ENCODE measurements around the gene ANKRD52. TPM values are rescaled to one million over a fixed set of nuclear protein-coding genes. Genes with fewer than 3 reads are reported as not detected.
A peak's percentile ranks its signal among the peaks of the same experiment; 100 is the strongest.

Gene ANKRD52
- total and polyA plus RNA-seq, 10 of the 15 experiments (the other 5 are each of a cell fraction or from before 2014, with no cell fraction given): 0.90 to 55.3 (median 16.1) TPM

DNA sequence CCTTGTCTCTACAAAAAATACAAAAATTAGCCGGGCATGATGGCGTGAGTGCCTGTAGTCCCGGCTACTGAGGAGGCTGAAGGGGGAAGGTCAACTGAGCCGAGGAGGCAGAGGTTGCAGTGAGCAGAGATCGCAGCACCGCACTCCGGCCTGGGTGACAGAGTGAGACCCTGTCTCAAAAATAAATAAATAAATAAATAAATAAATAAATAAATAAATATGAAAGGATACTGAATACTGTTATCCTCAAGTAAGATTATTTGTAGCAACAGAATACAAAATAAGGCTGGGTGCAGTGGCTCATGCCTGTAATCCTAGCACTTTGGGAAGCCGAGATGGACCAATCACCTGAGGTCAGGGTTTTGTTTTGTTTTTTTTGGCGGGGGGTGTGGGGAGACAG, 38.3 kb downstream of the ANKRD52 start:
- H3K4me2 ChIP-seq (ENCODE audit: control insufficient read depth, insufficient read depth): peak overlapping the region; percentile 17; the same call in 1 of the 2 replicates
- no peak overlapping the region for H3K27ac ChIP-seq (ENCODE audit: control insufficient read depth, insufficient read depth)
- no peak for FAIRE-seq
- H3K36me3 ChIP-seq (ENCODE audit: control insufficient read depth in 2 of 2, insufficient read depth in 2 of 2, low read length in 1 of 2): peaks cover 0 to 4% of the 10 kb centered on the region in 2 experiments; a peak in 3 of 4 replicates
- H3K27me3 ChIP-seq (replicated peaks in 1 of 2; ENCODE audit: control insufficient read depth in 2 of 2, insufficient read depth in 2 of 2, low read length in 1 of 2): no peaks in the 10 kb centered on the region
- ATAC-seq: no peak
- 0 out of 2 replicates have a peak overlapping the region, but pooled peaks have one; percentile 91 for H3K4me3 ChIP-seq
- no peak overlapping the region for H3K9ac ChIP-seq (ENCODE audit: control insufficient read depth, insufficient read depth, low read length)
- POLR2A ChIA-PET: interaction anchor here (1.3 to 4.0 kb wide), 5 partner anchors 12 to 114 kb away, joined by 3 to 68 read pairs (median 24); partner anchors contain the start of genes ESYT1 and SMARCC2
- no peak for TF ChIP-seq PRDM15 (CRISPR knock-in tag; IDR thresholded peaks at IDR 0.05)
- TF ChIP-seq PAX5 (IDR thresholded peaks at IDR 0.05; ENCODE audit: borderline replicate concordance, low read depth, low read length): no peak
- no peak for TF ChIP-seq SIX5 (IDR thresholded peaks at IDR 0.05; ENCODE audit: low read depth, low read length, severe bottlenecking)
- TF ChIP-seq RBBP5 (conservative IDR thresholded peaks at IDR 0.05): no peak
- TF ChIP-seq HDAC6 (IDR thresholded peaks at IDR 0.05; ENCODE audit: unreplicated experiment): no peak
- in situ Hi-C loops (cut with MboI): no loop called here
- CTCF ChIA-PET: interaction anchor here (0.7 to 4.2 kb wide), 5 partner anchors 13 to 241 kb away, joined by 3 to 107 read pairs (median 5); partner anchors contain the start of genes ESYT1 and SMARCC2
- H2AFZ ChIP-seq (ENCODE audit: control insufficient read depth, low read depth, low read length): no peak overlapping the region
- no TSS peak for BruUV-seq (replicated peaks)
- no peaks in the 10 kb centered on the region for H4K20me1 ChIP-seq (ENCODE audit: control insufficient read depth, insufficient read depth)
- DNase-seq (ENCODE audit: low read depth, low spot score): no peak
- 97% methylated on average over 9 of the region's 9 CpGs for WGBS (ENCODE audit: insufficient coverage, insufficient replicate concordance, low lambda C conversion rate, missing lambda C conversion rate)
- RAD21 ChIA-PET (ENCODE audit: unreplicated experiment): interaction anchor here (1.2 to 3.5 kb wide), 3 partner anchors 15 to 482 kb away, joined by 3 to 41 read pairs (median 32); partner anchors contain the start of gene SMARCC2
- 0 out of 2 replicates have a peak, but pooled peaks cover 3% of the 10 kb centered on the region for H3K4me1 ChIP-seq (ENCODE audit: control insufficient read depth, insufficient read depth, low read length)
- H3K79me2 ChIP-seq (ENCODE audit: control insufficient read depth, insufficient read depth, low read length): peaks cover 25% of the 10 kb centered on the region
- SMC1A ChIA-PET (ENCODE audit: uncharacterized antibody, unreplicated experiment): interaction anchor here (0.7 to 3.4 kb wide), 5 partner anchors 11 to 295 kb away, joined by 3 to 33 read pairs (median 9); partner anchors contain the start of gene ZC3H10
- intact Hi-C loops (cut with micrococcal nuclease; ENCODE audit: unreplicated experiment): no loop called here
- H3K9me3 ChIP-seq (replicated peaks; ENCODE audit: control insufficient read depth, insufficient read depth, low read length): no peaks in the 10 kb centered on the region; the same call in 2 of the 3 replicates

All from GM12878 (cell line).